Esophagus muscularis mucosa (tissue), 4 donors: ENCODE results near the gene MAMLD1.

Experiments
- CTCF ChIP-seq, 3 experiments: fragments of 200-600 bp in 2 of 3; fragments of 450-650 bp in 1 of 3; sonication (generic) in 2 of 3; IDR thresholded peaks; one replicate each; pipeline ENCODE4 v1.5.1; 2017 to 2019; ENCODE audit warnings: antibody characterized with exemption in 3 of 3, mild to moderate bottlenecking in 2 of 3, moderate library complexity in 1 of 3
- EP300 ChIP-seq: sonication (generic); formaldehyde crosslinking; IDR thresholded peaks from one replicate; pipeline ENCODE4 v1.6.1; 2017; ENCODE audit warnings: antibody characterized with exemption
- POLR2A ChIP-seq: fragments of 450-650 bp; IDR thresholded peaks from one replicate; pipeline ENCODE4 v1.6.1; 2017; ENCODE audit warnings: antibody characterized with exemption, moderate library complexity, mild to moderate bottlenecking, low read depth
- POLR2AphosphoS5 ChIP-seq, 2 donors: sonication (generic); formaldehyde crosslinking; IDR thresholded peaks; one replicate each; pipeline ENCODE4 v1.6.1; 2017; ENCODE audit warnings: antibody characterized with exemption in 2 of 2

GRCh38 chrX:150352581-150352980, 10.5 kb upstream of the MAMLD1 start:
- TF ChIP-seq CTCF (IDR thresholded peaks at IDR 0.05) = no peak
- no peak for TF ChIP-seq POLR2A
- TF ChIP-seq POLR2AphosphoS5 (IDR thresholded peaks at IDR 0.05) = no peak
- TF ChIP-seq EP300 = no peak
